Measurements from ENCODE around the gene NOSTRIN.

GRCh38 chr2:168841445-168841844 lies 39.0 kb downstream of the NOSTRIN start:
- TF ChIP-seq POLR2A (IDR thresholded peaks at IDR 0.05) (no peak), CTCF (IDR thresholded peaks at IDR 0.05 in 4 of 5, conservative IDR thresholded peaks at IDR 0.05 in 1 of 5) (no peak)

Data from gastrocnemius medialis (tissue), 4 donors.